ENCODE measurements around the gene FBN1.

Gene FBN1

DNA sequence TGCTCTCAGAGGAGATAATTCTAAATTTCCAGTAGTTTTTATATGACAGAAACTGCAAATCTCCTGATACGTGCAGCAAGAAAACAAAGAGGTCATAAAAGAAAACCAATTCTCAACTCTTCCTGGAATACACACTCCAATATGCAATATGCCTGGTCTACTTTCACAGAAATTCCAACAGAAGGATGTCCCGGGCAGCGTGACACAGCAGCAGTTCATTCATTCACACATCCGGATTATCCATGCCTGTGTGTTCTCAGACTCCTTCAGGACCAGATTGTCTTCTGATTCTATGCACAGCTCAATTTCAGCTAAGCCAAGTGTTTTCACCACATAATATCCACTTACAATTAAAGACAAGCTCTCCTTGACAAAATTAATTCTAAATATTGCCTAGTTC, 64.3 kb downstream of the FBN1 start:
- DNase-seq (ENCODE audit: low read depth, low spot score): no peak

DNA sequence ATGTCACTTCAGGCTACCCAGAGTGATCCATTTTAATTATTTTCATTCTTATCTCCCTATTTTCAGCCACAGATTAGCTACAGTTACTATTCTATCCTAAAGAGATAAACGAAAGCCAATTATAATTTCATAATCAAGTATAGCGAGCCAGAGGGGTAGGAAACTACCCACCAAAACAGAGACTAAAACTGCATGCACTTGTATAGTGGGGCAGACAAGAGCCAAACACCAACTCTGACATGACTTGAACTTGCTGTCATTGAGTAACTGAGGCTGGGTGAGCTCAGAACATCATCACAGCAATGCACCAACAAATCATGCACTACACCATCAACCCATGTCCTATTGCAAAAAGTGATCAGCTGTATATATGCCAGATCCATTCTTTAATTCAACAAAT, 64.8 kb downstream of the FBN1 start:
- DNase-seq (ENCODE audit: low read depth, low spot score): no peak

DNA sequence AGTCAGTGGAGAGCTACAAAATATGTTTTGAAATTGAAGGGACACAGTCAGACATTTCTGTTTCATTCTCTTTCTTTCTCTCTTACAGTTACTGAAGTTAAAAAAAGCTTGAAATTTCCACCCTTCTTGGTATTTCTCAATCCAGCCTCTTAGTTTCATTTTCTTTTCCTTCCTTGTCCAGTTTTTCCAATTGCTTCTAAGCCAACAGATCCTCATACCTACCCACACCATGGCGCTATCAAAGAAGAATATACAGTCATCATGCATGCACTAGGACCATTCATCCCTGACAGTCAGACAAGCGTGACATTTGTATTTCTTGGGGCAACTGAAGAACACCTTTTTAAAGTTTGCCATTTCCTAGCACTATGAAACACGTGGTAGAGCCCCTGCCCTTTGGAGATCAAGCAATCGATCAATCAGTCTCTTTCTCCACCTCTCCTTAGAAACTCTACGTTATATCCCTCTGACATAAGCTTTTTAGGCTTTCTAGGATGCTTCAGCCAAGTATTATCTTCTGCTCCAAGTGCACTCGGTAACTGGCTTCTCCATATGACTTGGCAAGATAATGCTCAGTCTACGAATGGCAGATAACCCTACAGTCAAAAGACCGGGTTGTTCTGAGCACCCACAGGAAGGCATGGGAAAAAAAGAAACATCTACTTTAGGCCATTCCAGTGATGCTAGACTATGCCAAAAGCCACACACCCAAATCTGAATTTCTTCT, 65.4 kb downstream of the FBN1 start:
- DNase-seq (ENCODE audit: low read depth, low spot score): no peak

DNA sequence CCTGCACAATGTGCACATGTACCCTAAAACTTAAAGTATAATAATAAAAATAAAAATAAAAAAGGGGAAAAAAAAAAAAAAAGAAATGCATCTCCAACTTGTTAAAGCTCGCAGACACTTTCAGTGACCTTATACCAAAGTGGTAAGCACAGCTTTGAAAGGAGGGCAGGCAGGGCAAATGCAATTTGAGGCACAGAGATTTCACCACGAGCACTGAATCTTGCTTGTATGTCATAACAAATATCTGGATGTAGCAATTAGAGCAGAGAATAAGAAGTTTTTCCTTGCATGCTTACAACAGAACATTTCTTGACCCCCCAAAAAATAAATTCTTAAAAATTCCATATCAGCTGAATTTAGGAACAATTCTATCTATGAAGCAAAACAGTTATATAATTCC, 66.5 kb downstream of the FBN1 start:
- DNase-seq (ENCODE audit: low read depth, low spot score): no peak

DNA sequence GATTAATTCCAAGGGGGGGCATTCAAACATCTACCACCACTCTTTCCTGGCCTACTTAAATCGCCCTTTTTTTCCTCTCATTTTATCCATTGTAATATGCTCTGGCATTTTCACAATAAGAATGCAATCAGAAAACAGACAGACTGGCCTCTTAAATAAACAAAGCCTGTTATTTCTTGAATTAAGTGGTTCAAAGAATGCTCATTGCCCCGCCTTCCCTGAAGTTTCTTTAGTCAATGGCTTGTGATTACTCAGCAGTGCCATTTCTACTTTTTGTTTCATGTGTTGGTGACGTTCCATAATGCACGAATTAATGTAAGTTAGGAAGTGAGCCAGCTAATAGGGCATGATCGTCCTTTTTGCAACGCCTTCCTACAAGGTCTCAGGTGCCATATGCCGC, 68.0 kb downstream of the FBN1 start:
- DNase-seq (ENCODE audit: low read depth, low spot score): peak; percentile 73

DNA sequence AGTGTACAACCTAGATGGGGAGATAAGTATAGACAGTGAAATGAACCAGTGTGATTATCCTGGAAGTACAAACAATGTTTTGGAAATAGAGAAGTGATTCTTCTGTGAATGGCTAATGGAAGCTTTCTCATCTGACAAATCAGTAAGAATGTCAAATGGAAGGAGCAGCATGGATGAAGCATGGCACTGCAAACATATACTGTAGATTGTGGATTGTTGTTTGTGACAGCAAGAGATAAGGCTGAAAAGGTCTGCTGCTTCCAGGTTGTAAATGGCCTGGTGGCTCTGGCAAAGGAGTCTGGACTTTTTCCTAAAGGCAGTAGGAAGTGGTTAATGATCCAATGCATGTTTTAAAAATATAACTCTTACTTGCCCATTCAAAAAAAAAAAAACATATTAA, 71.3 kb downstream of the FBN1 start:
- DNase-seq (ENCODE audit: low read depth, low spot score): no peak

DNA sequence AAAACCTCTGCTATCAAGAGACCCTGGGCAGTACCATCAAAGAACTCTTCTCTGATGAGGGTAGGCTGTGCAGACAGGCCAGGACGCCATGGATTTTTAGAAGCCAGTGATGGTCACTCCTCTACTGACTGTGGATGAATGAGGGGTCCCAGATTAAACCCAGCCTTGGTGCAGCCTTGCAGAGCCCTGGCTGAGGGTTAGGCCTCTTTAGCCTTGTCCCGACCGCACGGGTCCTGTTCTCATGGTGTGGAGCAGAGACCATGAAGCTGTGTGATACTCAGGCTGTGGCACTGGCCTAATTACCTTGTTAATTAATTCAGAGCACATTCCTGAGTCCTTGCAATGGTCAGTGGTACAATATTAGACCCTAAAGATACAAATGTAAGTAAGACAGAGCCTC, 71.7 kb downstream of the FBN1 start:
- DNase-seq (ENCODE audit: low read depth, low spot score): no peak

DNA sequence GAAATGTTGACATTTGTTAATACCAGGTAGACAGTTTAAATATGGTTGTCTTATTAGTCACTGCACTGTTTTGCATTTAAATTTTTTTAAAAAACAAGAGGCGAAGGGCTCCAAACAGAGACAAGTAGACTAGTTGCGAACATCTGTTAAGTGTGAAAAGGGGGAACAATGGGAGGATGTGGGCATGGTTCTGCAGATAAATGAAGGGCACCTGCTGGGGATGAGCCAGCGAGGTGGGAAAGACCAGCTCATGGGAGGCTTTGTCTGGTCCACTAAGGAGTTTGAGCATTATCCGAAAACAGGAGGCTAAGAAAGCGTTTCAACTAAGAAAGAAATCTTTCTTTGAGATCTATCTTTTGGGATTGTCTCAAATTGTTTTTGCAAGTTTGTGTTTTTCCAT, 72.7 kb downstream of the FBN1 start:
- DNase-seq (ENCODE audit: low read depth, low spot score): no peak

DNA sequence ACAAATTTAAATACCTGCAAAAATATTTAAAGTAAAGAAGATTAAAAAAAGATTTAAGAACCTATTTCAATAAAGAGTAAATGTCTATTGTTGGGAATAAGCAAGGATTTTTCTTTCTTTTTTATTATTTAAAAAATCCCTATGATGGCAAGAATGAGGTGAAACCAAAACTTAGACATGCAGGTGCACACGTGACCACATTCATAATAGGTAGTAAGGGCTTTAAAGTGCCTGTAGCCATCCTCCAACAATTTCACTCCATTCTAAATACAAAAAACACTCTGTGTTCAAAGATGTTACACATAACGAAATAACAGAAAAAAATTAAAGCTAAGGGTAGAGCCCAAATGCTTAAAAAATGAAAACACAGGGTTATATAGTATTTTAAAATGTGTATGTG, 74.0 kb downstream of the FBN1 start:
- DNase-seq (ENCODE audit: low read depth, low spot score): no peak

DNA sequence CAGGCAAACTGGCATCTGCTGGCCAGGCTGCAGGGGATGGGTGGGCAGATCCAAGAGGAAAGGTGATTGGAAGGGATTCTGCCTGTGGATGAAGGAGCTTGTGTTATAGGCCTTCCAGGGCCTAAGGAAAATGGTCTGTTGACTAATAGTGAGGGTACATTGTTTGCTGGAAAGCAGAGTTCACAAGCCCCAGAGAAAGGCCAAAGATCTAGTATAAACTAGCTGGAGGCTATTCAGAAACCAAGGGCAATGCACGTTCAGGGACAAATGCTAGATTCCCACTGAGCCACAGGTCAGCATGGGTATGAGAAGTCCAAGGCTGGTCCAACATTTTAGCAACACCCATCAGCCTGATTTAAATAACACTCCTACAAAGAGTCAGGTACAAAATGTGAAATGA, 74.7 kb downstream of the FBN1 start:
- no peak for DNase-seq (ENCODE audit: low read depth, low spot score)

DNA sequence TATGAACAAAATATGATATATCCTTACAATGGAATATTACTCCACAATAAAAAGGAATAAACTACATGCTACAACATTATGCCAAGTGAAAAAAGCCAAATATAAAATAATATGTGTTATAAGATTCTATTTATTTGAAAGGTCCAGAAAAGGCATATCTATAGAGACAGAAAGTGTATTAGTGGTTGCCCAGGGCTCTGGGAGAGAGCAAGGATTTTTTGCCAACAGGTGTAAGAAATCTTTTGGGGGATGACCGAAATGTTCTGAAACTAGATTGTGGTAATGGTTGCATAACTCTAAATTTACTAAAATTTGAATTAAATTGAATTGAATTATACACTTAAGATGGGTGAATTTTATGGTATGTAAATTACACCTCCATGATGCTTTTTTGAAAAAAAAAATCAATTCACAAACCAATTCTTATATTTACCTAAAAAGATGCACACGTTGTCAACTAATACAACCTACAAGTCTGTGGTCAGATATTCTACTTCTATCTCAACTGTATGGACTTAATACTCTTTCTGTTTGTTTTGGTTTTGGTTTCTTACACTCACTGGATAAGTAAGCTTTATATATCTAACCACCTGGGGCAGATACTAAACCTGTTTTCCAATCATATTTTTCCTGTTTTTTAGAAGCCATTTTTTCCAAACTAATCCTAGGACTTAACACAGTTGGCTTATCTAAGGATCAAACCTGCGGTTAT, 75.8 kb downstream of the FBN1 start:
- DNase-seq (ENCODE audit: low read depth, low spot score): no peak

DNA sequence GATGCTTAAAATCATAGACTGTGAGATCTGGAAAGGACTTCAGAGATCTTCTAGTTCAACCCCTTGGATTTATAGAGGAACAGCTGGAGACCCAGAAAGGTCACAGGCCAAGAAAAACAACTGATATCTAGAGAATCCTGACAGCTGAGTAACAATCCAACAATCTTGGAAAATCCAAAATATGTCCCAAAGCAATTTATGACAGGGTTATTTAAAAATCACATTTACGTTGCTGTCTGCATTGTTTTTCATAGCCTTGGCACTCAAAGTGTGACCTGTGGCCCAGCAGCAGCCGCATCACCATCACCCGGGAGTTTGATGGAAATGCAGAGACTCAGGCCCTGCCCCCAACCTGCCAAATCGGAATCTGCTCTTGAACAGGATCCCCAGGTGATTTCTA, 78.8 kb downstream of the FBN1 start:
- no peak for DNase-seq (ENCODE audit: low read depth, low spot score)

DNA sequence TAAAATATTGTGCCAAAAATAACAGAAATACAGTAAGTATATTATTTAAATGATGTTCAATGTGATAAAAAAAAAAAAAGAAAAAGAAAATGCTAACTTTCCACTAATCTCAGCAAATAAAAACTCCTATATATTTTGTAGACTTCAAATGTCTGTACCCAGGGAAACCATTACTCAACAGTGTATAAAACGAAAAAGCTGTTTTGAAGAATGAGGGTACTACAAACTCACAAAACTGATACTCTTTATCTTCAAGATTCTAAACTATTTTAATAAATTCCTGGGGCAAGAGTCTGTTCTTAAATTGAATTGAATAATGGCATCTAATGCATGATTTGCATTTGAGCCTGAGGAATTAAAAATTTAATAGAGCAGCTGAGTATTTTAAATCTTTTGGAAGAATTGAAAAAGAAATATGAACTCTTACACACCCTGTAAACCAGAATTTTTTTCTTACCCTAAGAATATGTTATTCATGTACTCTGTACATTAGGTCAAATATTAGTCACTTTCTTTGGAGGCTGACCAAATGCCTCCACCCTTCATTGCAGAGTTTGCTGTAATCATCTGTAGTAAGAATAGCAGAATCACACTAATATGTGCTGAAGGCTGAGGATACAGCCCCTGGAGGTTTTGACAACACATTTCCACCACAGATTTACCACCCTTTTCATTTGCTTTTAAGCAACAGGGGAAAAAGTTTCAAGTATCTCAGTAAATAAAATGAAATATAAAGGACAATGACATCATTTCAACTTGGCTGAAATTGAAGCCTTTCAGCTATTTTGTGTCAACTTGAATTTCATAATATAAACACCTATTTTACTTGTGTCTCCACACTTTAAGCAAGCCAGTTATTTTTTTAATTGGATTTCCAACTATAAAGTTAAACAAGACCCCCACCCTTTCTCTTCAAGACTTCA, 79.7 kb downstream of the FBN1 start:
- DNase-seq (ENCODE audit: low read depth, low spot score): peak; percentile 64

DNA sequence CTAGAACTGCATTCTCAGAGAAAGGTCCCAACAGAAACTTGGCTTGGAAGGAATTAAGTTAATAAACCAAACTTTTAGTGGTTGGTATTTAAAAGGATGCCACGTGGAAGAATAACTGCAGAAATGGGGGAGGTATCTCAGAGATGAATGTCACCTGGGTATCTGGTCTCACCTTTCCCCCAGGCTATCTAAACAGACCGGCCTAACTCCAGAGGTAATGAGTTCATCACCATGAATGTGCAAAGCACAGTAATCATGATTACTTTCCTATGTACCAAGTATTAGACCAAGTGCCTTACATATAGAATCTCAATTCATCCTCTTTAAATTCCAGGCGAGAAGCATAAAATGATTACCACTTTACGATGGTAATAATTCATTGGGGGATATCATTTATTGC, 80.8 kb downstream of the FBN1 start:
- no peak for DNase-seq (ENCODE audit: low read depth, low spot score)

DNA sequence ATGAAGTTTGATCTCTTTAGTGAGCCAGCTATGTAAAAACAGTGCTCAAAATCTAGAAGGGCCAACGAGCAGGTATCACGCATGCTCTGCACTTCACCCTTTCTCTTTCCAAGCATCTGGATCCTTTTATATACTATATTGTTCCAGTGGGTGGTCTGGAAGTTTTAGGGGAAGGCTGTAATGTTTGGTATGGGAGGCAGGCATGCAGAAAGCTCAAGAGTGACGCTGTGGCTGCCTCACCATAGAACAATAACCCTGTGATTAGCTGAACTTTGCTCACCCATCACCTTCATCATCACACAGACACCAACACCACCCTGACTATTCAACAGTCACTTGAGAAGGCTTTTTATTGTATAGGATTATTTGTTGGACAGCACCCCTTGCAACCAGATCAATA, 81.6 kb downstream of the FBN1 start:
- peak; percentile 41 for DNase-seq (ENCODE audit: low read depth, low spot score)

DNA sequence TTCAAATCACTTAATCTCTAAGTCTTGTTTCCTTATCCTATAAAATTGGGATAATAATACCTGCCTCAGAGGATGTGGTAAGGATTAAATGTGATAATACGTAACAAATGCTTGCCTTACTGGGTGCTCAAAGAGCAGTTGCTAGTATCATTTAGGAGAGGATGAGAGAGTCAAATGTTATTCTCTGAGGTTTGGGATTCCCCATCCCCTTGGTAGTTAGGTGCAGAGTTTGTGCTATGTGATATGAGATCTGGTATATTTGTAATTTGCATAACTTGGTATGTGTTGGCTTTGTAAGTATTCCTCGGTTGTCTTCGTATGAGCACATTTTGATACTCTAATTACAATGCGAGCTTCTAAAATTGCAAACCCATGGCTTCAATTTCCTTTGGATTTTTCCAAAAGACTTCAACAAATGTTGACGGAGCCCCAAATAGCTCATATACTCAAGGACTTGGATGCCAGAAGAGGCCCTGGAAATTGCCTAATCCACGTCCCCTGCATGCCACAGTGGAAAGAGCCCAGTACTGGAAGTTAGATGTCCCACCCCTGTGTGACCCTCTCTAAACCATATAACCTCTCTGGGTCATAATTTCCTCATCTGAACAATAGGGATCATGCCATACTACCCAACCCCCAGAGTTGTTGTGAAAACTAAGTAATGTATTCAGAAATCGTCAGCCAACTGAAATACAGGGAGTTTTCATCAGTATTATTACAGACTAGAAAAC, 85.0 kb downstream of the FBN1 start:
- no peak for DNase-seq (ENCODE audit: low read depth, low spot score)

DNA sequence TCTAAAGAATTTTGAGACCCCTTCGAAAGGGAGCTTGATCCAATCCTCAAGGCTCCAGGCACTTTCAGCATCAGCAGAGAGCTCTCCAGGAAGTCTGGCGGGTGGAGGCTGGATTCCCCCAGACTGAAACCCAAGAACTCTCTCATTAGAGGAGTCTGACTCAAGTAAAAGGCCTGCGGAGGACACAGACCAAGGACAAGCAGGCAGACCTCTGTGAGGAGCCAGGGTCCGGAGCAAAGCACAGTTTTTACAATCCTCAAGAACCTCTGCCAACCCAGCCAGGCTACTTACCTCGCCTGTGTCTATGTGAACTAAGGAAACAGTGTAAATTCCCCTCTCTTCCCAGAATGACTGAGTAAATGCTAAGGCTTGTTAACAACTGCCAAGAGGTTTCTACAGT, 86.2 kb downstream of the FBN1 start:
- peak; percentile 90 for DNase-seq (ENCODE audit: low read depth, low spot score)

DNA sequence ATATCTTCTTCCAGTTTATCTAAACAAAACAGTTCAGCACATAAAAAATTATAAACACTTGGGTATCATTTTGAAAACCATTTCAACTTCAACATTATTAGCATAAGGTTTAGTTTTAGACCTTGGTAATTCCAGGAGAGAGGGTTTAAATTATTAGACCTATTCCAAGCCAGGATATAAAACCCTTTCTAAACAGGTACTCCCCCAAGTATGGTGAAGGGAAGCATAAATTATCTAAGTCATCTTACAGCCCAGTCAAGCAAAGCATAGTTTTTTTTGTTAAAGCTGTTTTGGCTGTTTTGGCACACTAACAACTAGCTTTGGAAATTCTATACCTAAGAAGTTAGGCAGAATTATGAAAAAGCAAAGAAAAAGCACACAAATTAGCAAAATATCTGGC, 87.3 kb downstream of the FBN1 start:
- DNase-seq (ENCODE audit: low read depth, low spot score): no peak

DNA sequence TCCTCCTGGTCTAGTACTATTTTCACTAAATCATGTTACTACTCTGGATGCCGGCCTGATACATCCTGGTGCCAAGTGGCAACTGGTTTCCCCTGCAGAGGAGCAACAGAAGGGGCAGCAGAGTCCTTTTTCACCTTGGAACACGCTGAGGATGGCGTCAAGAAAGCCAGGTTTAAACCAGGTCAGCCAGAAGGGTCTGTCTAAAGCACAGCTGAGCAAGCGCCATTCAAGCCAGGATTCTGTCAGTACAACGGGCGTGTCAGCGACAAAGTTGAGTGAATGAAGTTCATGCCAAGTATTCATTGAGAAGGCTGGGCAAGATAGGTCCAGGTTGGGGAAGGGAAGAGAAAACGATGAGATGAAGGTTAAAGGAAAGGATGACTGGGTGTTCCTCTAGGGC, 88.2 kb downstream of the FBN1 start:
- DNase-seq (ENCODE audit: low read depth, low spot score): no peak

DNA sequence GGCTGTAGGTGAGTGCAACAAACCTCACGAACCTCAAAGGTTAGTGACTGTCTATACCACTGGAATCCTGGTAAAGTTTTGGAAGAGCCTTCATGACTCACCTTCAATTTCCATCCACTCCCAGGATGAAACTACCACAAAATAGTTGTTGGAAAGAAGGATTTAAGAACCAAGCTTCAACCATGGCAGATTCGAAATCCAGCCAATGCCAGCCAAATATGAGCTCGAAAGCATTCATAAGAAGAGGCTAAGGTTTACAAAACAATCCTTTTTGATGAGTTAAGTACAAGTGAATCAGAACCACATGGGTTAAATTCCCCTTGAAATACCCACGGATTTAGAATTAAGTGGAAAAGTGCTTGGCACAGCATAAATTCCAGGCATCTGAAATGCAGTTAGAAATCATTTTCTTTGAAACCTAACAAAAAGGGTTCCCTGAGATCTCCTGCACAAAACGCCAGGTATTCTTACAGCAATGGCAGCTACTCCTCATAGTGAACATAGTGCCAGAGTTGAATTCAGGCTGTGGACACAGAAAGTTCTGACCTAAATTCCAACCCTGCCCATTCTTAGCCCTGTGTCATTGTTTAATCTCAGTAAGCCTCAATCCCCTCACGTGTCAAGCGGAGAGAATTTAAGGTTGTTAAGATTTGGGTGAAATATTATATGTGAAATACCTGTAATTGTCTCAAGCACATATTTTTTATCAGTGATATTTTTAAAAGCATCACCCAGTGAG, 89.2 kb downstream of the FBN1 start:
- DNase-seq (ENCODE audit: low read depth, low spot score): peak; percentile 26

DNA sequence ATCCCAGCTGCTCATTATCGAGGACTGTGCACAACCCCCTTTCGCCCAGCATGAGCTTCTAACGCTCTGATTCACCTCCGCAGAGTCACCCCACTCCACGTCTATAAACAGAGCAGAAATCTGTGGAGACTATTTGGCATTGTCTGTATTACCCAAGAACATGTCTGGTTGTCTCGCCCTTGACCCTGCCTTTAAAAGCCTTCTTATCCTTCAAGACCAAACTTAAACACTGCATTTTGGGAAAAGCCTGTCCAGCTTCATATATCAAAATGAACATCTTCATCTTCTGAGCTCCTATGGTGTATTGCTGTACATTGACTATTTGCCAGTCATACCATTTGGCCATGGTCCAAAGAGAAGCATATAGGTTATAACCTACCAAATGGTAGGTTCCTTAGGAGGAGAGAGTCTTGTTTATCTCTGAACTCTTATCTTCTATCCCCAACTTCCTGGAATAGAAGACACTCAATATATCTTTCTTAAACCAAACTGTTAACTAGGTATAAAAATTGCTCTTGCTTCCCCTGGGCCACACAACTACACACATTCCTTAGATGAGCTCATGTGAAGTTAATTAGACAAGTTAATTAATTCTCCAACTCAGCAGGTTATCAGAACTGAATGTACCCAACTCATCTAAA, 90.1 kb downstream of the FBN1 start:
- peak; percentile 58 for DNase-seq (ENCODE audit: low read depth, low spot score)
